PC-9 (cell line): ENCODE results near the gene ZEB2.

Source experiments
- EZH2 ChIP-seq: fragments of 200-600 bp; sonication (generic); IDR thresholded peaks from 2 replicates; pipeline ENCODE4 v1.8.0; 2017; ENCODE audit warnings: antibody characterized with exemption, low read depth
- TF ChIP-seq, protein P1 (sequence below): fragments of 200-600 bp; sonication (generic); conservative IDR thresholded peaks from 2 replicates; pipeline ENCODE4 v1.6.1; 2017; ENCODE audit warnings: mixed run types, antibody characterized with exemption, mild to moderate bottlenecking, moderate library complexity

DNA sequence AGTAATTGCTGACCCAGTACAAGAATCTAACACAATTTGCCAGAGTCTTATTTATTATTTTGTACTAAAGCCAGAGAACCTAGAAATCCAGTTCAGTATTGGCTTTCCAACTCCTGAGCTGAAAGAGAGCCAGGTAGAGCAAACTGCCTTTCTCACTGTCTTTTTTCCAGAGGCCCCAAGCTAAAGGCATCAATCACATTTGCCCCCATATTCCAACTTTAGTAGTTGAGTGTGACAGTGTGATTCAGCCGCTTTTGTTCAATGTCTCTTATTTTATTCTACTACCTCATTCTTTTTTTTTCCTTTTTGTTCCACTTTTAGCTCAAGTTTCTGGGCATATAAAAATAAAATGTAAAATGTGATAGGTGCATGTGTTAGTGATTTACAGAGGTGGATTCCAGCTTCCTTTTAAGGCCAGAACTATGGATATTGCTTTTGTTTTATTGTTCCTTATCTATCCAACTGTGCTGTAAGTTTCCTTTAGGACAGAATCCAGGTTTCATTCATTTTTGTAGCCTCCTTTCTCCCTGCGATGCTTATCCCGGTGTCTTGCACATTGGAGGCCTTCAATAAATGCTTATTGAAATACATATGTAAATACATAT, 153.0 kb downstream of the ZEB2 start:
- TF ChIP-seq, protein P1, sequence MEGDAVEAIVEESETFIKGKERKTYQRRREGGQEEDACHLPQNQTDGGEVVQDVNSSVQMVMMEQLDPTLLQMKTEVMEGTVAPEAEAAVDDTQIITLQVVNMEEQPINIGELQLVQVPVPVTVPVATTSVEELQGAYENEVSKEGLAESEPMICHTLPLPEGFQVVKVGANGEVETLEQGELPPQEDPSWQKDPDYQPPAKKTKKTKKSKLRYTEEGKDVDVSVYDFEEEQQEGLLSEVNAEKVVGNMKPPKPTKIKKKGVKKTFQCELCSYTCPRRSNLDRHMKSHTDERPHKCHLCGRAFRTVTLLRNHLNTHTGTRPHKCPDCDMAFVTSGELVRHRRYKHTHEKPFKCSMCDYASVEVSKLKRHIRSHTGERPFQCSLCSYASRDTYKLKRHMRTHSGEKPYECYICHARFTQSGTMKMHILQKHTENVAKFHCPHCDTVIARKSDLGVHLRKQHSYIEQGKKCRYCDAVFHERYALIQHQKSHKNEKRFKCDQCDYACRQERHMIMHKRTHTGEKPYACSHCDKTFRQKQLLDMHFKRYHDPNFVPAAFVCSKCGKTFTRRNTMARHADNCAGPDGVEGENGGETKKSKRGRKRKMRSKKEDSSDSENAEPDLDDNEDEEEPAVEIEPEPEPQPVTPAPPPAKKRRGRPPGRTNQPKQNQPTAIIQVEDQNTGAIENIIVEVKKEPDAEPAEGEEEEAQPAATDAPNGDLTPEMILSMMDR: no peak
- no peak for TF ChIP-seq EZH2
